HepG2 (cell line): ENCODE results near the gene FAM219A. TPM values are rescaled to one million over a fixed set of nuclear protein-coding genes. Genes with fewer than 3 reads are reported as not detected.

ENCODE experiments used
- CTCF ChIP-seq: sonication (generic); formaldehyde crosslinking; IDR thresholded peaks from 2 replicates; pipeline ENCODE4 v1.5.0; 2020; ENCODE audit warnings: mild to moderate bottlenecking, missing genetic modification reagents, moderate library complexity
- GTF3A ChIP-seq: sonication (generic); formaldehyde crosslinking; conservative IDR thresholded peaks from 2 replicates; pipeline ENCODE4 v1.4.0; 2020; ENCODE audit warnings: mild to moderate bottlenecking, missing genetic modification reagents
- PAXIP1 ChIP-seq: sonication (generic); formaldehyde crosslinking; conservative IDR thresholded peaks from 2 replicates; pipeline ENCODE4 v1.4.0; 2020; ENCODE audit warnings: mild to moderate bottlenecking, missing genetic modification reagents, moderate library complexity
- POLR2AphosphoS5 ChIP-seq: IDR thresholded peaks from 2 replicates; pipeline ENCODE4 v1.6.1; 2012; ENCODE audit warnings: low read depth, low read length
- RXRB ChIP-seq: IDR thresholded peaks from 2 replicates; pipeline ENCODE4 v1.6.1; 2016; ENCODE audit warnings: borderline replicate concordance, missing genetic modification reagents, missing compliant biosample characterization
- SRSF4 ChIP-seq: fragments of 200-400 bp; formaldehyde crosslinking; IDR thresholded peaks from one replicate; pipeline ENCODE4 v1.6.1; 2018; ENCODE audit warnings: mild to moderate bottlenecking, low read depth, low read length, moderate library complexity; ENCODE audit not compliant: poor library complexity, severe bottlenecking
- TCF7L2 ChIP-seq: IDR thresholded peaks from 2 replicates; pipeline ENCODE4 v1.6.1; 2011; ENCODE audit warnings: mild to moderate bottlenecking, low read depth, low read length, moderate library complexity
- ZEB1 ChIP-seq: IDR thresholded peaks from 2 replicates; pipeline ENCODE4 v1.6.1; 2012; ENCODE audit warnings: mild to moderate bottlenecking, low read depth, inconsistent platforms; ENCODE audit not compliant: insufficient replicate concordance
- ZNF430 ChIP-seq: sonication (generic); formaldehyde crosslinking; IDR thresholded peaks from 2 replicates; pipeline ENCODE4 v1.9.0; 2021; ENCODE audit warnings: mild to moderate bottlenecking, missing genetic modification reagents
- ZSCAN12 ChIP-seq: sonication (generic); formaldehyde crosslinking; IDR thresholded peaks from 2 replicates; pipeline ENCODE4 v1.9.0; 2021; ENCODE audit warnings: mild to moderate bottlenecking, missing genetic modification reagents
- polyA plus RNA-seq, 8 experiments: library from polyadenylated mRNA; depleted of rRNA in 3 of 8; stranded (reverse) in 7 of 8; unstranded in 1 of 8; fragments of >200 nt; fragmentation: Illumina TruSeq in 4 of 8; extraction: Trizol in 4 of 8; gene quantifications; 2 replicates each; pipeline versions ENCODE4 v1.2.1 to v1.2.3, GENCODE V29; 2011 to 2016; ENCODE audit warnings: low read depth in 4 of 8, missing spikeins in 1 of 8, mixed read lengths in 1 of 8; ENCODE audit not compliant: insufficient read depth in 1 of 8
- total RNA-seq, 5 experiments: library from RNA; depleted of rRNA; stranded (reverse); fragments of >200 nt; fragmentation: Illumina TruSeq; extraction: Trizol; gene quantifications; 2 replicates each; pipeline ENCODE4 v1.2.3, GENCODE V29; 2016; ENCODE audit warnings: low read depth in 1 of 5
- TF ChIP-seq, protein P1 (sequence below): IDR thresholded peaks from 2 replicates; pipeline ENCODE4 v1.6.1; 2016; ENCODE audit warnings: missing genetic modification reagents, missing compliant biosample characterization
- TF ChIP-seq, protein P2 (sequence below), 2 experiments: fragments of 450-650 bp in 1 of 2; sonication (generic) in 1 of 2; formaldehyde crosslinking in 1 of 2; IDR thresholded peaks; 2 replicates each; pipeline versions ENCODE4 v1.6.1 to v1.8.0; 2016 to 2022; ENCODE audit warnings: antibody characterized with exemption in 1 of 2, mild to moderate bottlenecking in 1 of 2, missing genetic modification reagents in 1 of 2

The FAM219A gene
- total and polyA plus RNA-seq, 2 of the 13 experiments (the other 11 are each of a cell fraction or from before 2014, with no cell fraction given): 3.9 to 6.4 TPM

DNA sequence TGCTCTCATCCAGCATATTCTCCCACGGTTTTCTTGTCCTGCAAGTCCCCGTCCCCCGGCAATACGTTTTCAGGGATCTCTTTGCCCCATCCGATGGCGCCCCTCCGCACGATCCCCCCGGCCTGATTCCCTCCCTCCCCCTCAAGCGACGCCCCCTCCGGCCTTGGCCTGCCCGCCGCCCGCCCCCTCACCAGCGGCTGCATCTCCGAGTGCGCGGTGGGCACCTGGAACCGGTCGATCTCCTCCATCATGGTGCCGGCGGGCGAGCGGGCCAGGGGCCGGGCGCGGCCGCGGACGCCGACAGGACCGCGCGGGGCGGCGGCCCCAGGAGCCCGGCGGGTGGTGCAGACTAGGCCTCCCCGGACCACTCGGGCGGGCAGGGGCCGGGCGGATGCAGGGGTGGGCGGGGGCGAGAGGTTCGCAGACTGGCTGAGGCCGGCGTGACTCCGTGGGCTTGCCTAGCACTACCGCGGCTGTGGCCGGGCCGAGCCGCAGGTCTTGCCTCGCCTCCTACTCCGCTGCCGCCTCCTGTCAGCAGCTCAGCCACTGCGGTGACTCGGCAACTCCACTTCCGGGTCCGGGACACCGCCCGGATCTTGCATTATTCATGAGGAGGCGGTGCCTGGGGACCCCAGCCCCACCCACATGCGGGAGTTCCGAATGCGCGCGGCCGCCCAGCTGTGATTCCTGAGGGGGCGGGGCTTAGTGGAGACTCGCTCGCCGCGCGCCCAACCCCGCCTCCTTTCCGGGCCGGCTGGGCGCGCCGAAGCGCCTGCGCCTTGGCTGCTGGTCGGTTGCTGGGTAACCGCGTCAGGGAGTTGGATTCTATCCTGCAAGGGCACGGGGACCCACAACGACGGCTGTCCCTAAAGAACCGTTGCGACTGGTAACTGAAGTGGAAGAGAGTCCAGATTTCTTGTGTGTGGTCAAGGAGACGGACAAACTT, at the start of gene FAM219A, which contains the start of gene DNAI1 (continued):
- 0 out of 2 replicates have a peak, but pooled peaks have one; percentile 11 for TF ChIP-seq RXRB (CRISPR knock-in tag)
- TF ChIP-seq TCF7L2: no peak
- no peak for TF ChIP-seq PAXIP1 (CRISPR knock-in tag)
- TF ChIP-seq GTF3A: no peak
- TF ChIP-seq POLR2AphosphoS5: peak; percentile 40; the same call in 1 of the 2 replicates
- TF ChIP-seq ZEB1: no peak
- no peak for TF ChIP-seq CTCF (CRISPR knock-in tag)
- TF ChIP-seq, protein P1, sequence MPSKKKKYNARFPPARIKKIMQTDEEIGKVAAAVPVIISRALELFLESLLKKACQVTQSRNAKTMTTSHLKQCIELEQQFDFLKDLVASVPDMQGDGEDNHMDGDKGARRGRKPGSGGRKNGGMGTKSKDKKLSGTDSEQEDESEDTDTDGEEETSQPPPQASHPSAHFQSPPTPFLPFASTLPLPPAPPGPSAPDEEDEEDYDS (CRISPR knock-in tag): peak; percentile 82
- no peak for TF ChIP-seq ZNF430 (CRISPR knock-in tag)
- TF ChIP-seq, protein P2, sequence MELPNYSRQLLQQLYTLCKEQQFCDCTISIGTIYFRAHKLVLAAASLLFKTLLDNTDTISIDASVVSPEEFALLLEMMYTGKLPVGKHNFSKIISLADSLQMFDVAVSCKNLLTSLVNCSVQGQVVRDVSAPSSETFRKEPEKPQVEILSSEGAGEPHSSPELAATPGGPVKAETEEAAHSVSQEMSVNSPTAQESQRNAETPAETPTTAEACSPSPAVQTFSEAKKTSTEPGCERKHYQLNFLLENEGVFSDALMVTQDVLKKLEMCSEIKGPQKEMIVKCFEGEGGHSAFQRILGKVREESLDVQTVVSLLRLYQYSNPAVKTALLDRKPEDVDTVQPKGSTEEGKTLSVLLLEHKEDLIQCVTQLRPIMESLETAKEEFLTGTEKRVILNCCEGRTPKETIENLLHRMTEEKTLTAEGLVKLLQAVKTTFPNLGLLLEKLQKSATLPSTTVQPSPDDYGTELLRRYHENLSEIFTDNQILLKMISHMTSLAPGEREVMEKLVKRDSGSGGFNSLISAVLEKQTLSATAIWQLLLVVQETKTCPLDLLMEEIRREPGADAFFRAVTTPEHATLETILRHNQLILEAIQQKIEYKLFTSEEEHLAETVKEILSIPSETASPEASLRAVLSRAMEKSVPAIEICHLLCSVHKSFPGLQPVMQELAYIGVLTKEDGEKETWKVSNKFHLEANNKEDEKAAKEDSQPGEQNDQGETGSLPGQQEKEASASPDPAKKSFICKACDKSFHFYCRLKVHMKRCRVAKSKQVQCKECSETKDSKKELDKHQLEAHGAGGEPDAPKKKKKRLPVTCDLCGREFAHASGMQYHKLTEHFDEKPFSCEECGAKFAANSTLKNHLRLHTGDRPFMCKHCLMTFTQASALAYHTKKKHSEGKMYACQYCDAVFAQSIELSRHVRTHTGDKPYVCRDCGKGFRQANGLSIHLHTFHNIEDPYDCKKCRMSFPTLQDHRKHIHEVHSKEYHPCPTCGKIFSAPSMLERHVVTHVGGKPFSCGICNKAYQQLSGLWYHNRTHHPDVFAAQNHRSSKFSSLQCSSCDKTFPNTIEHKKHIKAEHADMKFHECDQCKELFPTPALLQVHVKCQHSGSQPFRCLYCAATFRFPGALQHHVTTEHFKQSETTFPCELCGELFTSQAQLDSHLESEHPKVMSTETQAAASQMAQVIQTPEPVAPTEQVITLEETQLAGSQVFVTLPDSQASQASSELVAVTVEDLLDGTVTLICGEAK (IDR thresholded peaks at IDR 0.05): no peak
- TF ChIP-seq, protein P2 (CRISPR knock-in tag; IDR thresholded peaks at IDR 0.05): no peak
- TF ChIP-seq SRSF4: no peak
- TF ChIP-seq ZSCAN12 (CRISPR knock-in tag): no peak
